Measurements from ENCODE around the gene PEPD.
"Not testable (repeated sequence)": the region's sequence is repeated elsewhere in the genome, so short reads cannot be mapped to it uniquely, and the experiment has no call there.

PEPD gene

DNA sequence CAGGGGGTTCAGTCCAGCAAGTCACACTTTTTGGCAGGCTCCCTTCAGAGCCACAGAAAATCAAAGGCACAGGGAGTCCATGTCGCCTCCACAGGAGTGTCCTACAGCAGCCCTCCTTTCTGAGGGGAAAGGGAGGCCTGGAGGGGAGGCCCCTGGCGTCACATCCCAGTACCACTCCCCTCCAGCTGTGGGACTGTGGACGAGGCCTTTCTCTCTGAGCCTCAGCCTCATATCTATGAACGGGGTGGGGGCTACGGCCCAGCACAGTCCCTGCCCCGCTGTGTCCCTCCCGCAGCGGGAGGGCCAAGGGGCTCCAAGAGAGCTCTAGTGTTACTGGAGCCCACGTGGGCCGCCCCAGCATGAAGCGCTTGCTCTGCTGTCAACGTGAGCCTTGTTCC lies 23.8 kb downstream of the PEPD start:
- no peak for DNase-seq (ENCODE audit: low read depth in 2 of 2)

- no peak for DNase-seq (ENCODE audit: low read depth in 2 of 2)
Observed at GRCh38 chr19:33497131-33497777, 24.3 kb downstream of the PEPD start.

DNA sequence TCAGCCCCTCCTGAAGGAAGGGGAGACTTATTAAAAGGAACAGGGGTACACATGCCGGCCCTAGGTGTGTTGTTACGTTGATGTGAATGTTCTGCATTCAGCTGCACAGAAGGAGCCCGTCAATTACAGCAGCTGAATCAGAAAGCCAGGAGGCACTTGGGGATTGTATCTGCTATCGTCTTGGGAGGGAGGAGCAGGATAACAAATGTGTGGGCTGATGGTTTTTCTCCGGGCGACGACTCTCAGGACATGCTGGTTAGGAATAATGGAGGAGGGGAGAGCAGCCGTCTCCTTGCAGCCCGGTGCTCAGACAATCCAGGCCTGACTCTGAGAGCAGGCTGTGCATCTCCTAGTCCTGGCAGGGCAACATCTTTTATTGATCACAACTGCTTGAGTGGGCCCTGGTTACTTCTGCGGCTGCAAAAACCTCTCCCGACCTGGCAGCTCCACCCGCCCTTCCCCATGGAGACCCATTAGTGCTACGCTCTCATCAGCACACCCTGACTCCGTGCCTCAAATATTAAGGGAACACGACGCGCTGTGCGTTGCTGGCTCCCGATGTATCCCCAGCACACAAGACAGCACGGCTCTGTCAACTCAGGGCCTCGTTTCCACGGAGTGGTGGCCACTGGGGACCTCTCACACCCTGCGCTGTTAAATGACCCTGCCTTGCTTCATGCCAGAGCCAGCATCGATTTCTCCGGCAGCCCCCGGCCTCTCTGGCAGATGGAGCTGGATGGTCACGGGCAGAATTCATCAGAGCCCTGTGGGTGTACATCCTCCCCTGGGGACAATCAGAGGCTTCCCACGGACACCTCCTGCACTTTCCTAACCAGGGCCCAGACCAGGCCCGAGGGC lies 25.3 kb downstream of the PEPD start:
- DNase-seq (ENCODE audit: low read depth in 2 of 2): no peak

DNA sequence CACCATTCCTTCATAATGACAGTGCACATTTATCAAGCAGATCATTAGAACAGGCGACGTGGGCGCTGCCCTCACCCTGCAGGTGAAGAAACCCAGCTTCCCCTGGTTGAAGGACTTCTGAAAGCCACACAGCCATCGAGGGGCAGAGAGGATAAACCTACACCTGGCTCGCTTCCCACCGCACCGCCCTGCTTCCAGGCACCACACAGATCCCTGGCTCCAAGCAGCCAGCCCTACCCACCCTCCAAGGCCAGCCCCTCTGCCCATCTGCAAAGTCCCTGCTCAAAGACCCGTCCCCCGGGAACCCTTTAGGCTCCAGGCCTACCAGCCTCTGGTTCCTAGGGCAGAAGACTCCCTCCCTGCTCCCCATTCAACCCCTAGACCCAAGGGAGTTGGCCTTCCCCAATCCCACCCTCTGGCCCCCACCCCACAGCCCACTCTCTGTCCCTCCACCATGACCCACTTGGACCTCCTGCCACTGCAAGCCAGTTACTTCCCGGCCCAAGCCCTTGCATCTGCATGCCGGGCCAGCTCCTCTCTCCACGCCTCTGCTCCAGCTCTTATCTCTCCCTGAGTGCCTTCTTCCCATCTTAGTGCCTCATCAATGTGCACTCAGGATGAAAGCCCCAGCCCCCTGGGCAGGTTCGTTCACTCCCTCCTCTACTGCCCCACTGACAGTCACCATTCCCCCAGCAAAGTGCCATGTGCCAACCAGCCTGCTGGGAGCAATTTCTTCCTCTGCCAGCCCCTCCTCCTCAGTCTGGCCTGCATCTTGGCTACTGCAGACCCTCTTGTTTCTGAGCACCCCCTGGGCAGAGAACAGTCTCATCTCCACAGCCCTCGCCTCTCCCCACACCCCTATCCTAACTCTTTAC lies 28.0 kb downstream of the PEPD start:
- no peak for DNase-seq (ENCODE audit: low read depth in 2 of 2)

GRCh38 chr19:33492951-33493350 lies 28.6 kb downstream of the PEPD start:
- DNase-seq (ENCODE audit: low read depth in 2 of 2): no peak

- no peak for DNase-seq (ENCODE audit: low read depth in 2 of 2)
Observed at GRCh38 chr19:33492090-33492489, 29.5 kb downstream of the PEPD start.

GRCh38 chr19:33490596-33490995 lies 31.0 kb downstream of the PEPD start:
- not testable (repeated sequence) for DNase-seq (ENCODE audit: low read depth in 2 of 2)

GRCh38 chr19:33490041-33490451 lies 31.5 kb downstream of the PEPD start:
- DNase-seq (ENCODE audit: low read depth in 2 of 2): no peak

- no peak for DNase-seq (ENCODE audit: low read depth in 2 of 2)
Observed at GRCh38 chr19:33488826-33489225, 32.8 kb downstream of the PEPD start.

GRCh38 chr19:33487901-33488800 lies 33.4 kb downstream of the PEPD start:
- DNase-seq (ENCODE audit: low read depth in 2 of 2): no peak

- DNase-seq (ENCODE audit: low read depth in 2 of 2): no peak
Observed at GRCh38 chr19:33486936-33487811, 34.4 kb downstream of the PEPD start.

DNA sequence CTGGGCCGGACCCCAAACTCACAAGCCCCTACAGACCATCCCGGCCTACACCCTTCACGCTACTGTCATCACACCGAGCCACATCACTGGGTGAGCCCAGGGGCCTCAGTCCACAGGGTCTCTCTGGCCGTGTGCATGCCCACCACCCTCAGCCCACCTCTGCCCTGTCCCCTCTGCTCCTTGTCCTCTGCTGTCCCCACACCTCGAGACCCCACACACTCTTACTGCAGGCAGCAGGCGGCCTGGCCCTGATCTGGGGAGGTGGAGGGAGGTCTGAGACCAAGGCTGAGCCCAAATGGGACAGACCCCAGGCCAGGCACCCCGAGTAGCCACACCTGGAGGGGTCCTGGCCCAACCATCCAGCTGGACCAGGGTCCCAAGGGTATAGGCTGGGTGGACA lies 35.2 kb downstream of the PEPD start:
- DNase-seq (ENCODE audit: low read depth in 2 of 2): no peak

DNA sequence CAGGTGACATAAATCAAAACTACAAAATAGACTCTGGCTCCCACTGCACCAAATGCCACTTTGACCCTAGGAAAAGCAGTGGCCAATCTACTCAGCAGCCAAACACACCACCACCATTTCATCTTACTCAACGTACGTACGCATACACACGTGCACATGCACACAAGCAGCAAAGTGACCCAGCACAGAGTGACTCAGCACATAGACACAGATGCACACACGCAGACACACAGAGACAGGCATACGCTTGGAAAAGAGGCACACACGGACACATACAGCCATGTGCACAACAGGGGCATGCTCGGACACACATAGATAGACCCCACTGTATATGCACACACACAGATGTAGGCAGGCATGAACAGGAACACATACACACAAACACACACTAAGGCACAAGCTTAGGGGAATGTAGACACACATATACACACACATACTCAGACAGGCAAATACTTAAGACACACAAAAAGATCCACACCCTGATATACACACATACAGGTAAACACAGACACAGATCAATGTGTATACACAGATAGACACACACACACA lies 37.3 kb downstream of the PEPD start:
- DNase-seq (ENCODE audit: low read depth in 2 of 2): no peak

DNA sequence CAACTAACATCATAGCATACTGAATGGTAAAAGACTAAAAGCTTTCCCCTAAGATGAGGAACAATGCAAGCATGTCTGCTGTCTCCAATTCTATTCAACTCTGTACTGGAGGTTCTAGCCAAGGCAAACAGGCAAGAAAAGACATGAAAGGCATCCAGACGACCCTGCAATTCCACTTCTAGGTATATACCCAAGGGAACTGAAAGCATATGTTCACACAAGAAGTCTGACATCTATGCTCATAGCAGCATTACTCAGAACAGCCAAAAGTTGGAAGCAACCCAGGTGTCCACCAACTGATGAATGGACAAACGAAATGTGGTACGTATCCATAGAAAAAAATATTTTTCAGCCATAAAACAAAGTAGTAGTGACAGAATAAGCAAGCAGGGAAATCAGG lies 39.1 kb downstream of the PEPD start:
- no peak for DNase-seq (ENCODE audit: low read depth in 2 of 2)

GRCh38 chr19:33481863-33482262 lies 39.7 kb downstream of the PEPD start:
- DNase-seq (ENCODE audit: low read depth in 2 of 2): no peak

DNA sequence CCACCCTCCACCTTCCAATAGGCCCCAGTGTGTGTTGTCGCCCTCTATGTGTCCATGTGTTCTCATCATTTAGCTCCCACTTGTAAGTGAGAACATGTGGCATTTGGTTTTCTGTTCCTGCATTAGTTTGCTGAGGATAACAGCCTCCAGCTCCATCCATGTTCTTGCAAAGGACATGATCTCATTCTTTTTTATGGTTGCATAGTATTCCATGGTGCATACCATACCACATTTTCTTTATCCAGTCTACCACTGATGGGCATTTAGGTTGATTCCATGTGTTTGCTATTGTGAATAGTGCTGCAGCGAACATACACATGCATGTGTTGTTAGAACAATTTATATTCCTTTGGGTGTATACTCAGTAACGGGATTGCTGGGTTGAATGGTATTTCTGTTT lies 42.0 kb downstream of the PEPD start:
- not testable (repeated sequence) for DNase-seq (ENCODE audit: low read depth in 2 of 2)

DNA sequence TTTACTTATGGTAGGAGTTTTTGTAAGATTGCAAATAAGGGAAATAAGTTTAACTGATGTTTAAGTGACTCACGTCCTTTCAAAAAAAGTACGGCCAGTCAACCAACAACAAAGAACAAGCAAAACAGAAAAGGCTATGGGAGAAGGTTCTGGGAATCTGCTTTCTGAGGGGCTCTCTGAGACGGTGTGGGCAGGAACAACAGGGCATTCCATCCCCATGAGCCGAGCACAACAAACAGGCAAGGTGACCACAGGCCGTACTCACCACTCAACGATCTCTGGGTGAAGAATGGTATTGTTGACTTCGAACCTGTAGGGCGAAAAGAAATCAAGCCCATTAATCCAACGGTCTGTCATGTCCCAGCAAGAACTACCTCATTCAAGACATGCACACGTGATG lies 43.8 kb downstream of the PEPD start:
- DNase-seq (ENCODE audit: low read depth in 2 of 2): no peak

DNA sequence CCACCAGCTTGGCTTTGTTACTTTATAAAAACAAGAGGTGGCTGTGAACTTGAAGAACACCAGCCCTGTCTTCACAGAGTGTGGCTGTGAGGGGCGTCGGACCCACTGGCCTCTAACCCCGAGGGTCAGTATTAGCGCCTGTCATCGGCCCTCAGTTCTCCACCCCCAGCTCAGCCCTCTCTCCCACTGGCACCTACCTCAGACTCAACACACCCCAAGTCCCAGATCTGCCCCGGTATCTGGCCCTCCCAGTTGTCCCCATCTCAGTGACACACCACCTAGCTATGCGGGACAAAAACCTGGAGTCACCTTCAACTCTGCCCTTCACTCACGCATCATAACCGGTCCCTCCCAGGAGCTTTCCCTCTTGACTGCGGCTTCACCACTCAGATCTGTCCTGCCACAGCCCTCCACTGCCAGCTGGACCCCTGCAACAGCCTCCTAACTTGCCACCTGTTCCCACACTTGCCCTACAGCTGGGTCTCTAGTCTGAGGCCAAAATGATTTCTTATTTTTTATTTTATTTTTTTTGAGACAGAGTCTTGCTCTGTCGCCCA lies 45.4 kb downstream of the PEPD start:
- no peak for DNase-seq (ENCODE audit: low read depth in 2 of 2)

DNA sequence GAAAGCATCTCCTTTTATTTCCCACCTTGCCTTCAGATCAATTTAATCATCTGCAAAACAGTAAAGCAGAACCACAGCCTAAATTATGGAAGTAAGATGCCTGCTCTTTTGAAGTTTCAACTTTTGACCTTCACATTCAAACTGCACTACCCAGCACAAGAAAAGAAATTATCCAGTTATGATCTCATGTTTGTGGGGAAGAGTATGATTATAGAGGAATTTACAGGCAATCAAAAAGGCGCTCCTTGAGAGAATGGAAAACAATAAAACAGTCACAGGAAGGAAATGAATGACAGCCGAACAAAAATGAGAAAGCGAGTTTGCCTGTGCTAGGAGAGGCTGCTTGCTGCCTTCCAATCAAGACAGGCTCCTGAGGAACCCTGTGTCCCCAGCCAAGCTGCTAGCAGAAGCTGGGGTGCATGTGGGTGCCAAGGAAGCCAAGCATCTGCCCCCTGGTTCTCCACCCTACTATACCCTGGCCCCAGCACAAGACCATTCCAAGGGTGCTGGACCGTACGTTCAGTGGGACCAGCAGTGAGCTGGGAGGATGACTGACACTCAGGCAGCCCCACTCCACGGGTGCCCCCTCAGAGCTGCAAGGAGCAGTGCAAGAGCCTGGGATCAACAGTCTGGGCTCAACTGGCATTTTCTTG lies 47.8 kb downstream of the PEPD start:
- DNase-seq (ENCODE audit: low read depth in 2 of 2): no peak

All from stimulated activated CD4-positive, alpha-beta T cell treated with anti-CD3 and anti-CD28 coated beads, Interleukin-15, amount 100 ng/mL, for 48 hours (primary cell).